ENCODE results near the gene SLC5A9.

DNA sequence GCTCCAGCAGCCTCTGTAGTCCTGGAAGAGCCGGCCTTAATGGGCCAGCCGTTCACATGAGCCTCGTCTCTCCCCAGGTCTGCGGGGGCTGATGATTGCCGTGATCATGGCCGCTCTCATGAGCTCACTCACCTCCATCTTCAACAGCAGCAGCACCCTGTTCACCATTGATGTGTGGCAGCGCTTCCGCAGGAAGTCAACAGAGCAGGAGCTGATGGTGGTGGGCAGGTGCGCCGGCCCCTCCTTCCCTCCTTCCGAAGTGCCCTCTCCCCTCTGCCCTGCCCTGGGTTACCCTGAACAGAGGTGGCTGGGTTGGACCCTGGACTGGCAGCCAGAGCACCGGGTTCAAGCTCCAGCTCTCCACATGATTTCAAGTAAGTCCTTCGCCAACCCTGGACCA lies 13.1 kb downstream of the SLC5A9 start:
- TF ChIP-seq CTCF (IDR thresholded peaks at IDR 0.05) (no peak), POLR2A (IDR thresholded peaks at IDR 0.05) (no peak)

All from testis (tissue), 2 donors.